Occipital lobe (tissue), 2 donors: ENCODE measurements around the gene SERTAD1. TPM values are rescaled to one million over a fixed set of nuclear protein-coding genes. Genes with fewer than 3 reads are reported as not detected.
"Not testable (repeated sequence)": the region's sequence is repeated elsewhere in the genome, so short reads cannot be mapped to it uniquely, and the experiment has no call there.

Experiments
- DNase-seq: peaks from one replicate; lab custom pipeline; 2025; lab: John Stamatoyannopoulos, UW
- total RNA-seq: library from RNA; depleted of rRNA; stranded (reverse); fragments of >200 nt; gene quantifications from one replicate; pipeline ENCODE4 v1.2.3, GENCODE V29; 2014

SERTAD1 gene
- total RNA-seq, 1 donor from 2014 or later: 2.8 TPM

DNA sequence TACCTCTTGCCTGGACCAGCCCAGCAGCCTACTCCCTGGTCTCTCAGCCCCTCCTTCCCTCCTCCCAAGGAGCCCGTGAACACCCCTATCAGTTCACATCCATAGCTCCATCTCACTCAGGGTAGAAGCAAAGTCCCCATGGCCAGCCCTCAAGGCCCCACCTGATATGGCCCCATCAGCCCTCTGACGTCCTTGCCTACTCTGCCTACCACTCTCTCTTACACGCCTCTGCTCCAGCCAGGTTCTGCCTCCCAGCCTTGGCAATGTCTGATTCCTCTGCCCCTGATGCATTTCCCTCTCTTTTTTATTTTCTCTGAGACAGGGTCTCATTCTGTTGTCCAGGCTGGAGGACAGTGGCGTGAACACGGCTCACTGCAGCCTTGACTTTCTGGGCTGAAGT is 26.2 kb upstream of the SERTAD1 start:
- no peak for DNase-seq

GRCh38 chr19:40450664-40451063 is 24.9 kb upstream of the SERTAD1 start:
- DNase-seq: no peak

GRCh38 chr19:40449506-40449905 is 23.7 kb upstream of the SERTAD1 start:
- no peak for DNase-seq

DNA sequence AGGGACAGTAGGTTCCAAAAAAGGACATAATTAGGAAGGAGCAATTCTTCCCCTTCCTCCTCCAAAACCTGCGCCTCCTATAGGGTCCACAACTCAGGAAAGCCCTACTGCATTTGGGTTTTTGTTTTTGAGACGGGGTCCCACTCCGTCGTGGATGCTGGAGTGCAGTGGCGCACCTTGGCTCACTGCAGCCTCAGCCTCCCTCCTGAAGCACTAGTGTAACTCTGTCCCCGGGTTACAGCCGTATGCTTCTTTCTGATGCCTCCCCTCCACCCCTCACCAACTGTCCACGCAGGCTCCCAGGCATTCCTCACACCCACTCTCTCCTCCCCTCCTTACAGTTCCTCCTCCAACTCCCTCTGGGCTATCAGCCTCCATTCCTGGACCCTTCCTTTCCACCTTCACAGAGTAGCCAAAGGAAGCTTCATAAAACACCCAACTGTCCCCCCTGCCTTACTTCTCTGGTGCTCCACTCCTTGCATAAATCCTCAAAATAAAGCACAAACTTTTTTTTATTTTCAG is 20.5 kb upstream of the SERTAD1 start:
- no peak for DNase-seq

DNA sequence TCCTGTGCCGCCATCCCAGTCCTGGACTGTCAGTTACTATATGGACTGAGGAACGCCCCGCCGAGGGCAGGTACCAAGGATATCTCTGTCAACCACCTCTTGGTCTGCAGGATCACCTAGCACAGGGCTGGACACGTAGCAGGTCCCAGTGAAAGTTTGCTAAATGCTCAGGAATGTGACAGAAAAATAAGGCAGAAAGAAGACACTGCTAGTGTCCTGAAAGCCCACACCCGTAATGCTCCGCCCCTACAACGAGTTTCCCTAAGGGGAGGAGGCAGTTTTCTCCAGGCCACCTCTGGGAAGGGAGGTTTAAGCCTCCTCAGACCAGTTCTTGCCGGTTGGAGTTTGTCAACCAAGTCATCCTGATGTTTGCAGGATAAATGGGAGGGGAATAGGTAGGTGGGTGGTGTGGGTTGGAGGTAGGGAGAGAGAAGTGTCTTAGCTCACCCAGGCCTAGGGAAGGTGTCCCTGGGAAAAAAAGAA is 20.0 kb upstream of the SERTAD1 start:
- no peak for DNase-seq

- no peak for DNase-seq
These were observed 19.1 kb upstream of the SERTAD1 start for GRCh38 chr19:40444825-40445312.

GRCh38 chr19:40444000-40444824 is 18.4 kb upstream of the SERTAD1 start, which contains the start of gene SERTAD3:
Gene SERTAD3 (minus strand): TSS chr19:40444335. CDS start chr19:40442080, 2,255 bp downstream.
- DNase-seq: peak; percentile 95

GRCh38 chr19:40443131-40443999 is 17.6 kb upstream of the SERTAD1 start:
- peak; percentile 98 for DNase-seq

DNA sequence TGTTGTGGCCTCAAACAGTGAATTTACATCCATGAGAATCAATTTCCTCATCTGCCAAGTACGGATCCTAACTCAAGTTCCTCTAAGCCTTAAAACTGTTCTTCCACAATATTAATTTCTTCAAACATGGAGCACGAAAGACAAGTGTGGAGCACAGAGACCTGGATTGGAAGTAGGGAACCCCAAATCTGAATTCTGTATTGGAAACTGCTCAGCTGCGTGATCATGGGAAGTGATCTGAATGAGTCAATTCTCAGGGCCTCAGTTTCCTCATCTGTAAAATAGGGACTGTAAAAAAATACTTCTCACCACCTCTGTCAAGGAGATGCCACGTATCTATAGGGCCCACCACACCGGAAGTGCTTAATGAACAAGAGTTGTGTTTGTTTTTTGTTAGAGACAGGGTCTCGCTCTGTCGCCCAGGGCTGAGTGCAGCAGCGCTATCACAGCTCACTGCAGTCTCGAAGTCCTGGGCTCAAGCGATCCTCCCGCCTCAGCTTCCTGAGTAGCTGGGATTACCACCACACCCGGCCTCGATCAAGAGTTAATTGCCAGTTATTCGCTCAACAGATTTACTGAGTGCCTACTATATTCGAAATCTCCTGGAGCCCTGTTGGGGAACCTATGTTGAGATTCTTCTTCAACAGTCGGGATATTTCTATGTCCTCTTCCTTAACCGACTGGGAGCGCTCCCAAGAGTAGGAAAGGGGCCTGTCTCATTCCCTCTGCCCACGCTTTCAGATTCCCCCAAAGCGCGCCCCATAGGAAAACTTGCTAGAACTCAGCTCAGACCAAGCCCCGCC is 16.7 kb upstream of the SERTAD1 start:
- DNase-seq: no peak

- no peak for DNase-seq
These were observed 16.0 kb upstream of the SERTAD1 start for GRCh38 chr19:40441719-40442253.

- DNase-seq: no peak
These were observed 12.5 kb upstream of the SERTAD1 start for GRCh38 chr19:40438284-40438683.

GRCh38 chr19:40433391-40434216 is 7.8 kb upstream of the SERTAD1 start:
- peak; percentile 66 for DNase-seq

- not testable (repeated sequence) for DNase-seq
These were observed 7.0 kb upstream of the SERTAD1 start for GRCh38 chr19:40432760-40433159.

DNA sequence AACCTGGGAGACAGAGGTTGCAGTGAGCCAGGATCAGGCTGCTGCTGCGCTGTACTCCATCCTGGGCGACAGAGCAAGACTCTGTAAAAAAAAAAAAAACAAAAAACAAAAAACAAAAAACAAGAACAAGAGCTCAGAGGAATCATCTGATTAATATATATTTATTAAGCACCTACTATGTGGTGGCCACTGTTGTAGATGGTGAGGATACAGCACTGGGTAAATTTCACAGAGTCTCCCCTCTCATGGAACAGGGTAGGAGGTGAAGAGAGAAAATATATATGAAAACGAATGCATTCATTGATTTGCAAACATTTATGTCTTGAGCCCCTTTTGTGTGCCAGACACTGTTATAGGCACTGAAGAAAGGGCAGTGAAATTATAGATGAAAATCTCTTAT is 5.9 kb upstream of the SERTAD1 start:
- DNase-seq: no peak

DNA sequence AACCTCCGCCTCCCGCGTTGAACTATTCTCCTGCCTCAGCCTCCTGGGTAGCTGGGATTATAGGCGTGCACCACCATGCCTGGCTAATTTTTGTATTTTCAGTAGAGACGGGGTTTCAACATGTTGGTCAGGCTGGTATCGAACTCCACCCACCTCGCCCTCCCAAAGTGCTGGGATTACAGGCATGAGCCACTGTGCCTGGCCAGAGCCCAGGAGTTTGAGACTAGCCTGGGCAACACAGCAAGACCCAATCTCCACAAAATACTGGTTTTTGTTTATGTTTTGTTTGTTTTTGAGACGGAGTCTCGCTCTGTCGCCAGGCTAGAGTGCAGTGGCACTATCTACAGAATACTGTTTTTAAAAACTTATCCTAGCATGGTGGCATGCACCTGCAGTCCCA is 4.5 kb upstream of the SERTAD1 start:
- not testable (repeated sequence) for DNase-seq

- not testable (repeated sequence) for DNase-seq
These were observed 2.4 kb upstream of the SERTAD1 start for GRCh38 chr19:40428197-40428596.

DNA sequence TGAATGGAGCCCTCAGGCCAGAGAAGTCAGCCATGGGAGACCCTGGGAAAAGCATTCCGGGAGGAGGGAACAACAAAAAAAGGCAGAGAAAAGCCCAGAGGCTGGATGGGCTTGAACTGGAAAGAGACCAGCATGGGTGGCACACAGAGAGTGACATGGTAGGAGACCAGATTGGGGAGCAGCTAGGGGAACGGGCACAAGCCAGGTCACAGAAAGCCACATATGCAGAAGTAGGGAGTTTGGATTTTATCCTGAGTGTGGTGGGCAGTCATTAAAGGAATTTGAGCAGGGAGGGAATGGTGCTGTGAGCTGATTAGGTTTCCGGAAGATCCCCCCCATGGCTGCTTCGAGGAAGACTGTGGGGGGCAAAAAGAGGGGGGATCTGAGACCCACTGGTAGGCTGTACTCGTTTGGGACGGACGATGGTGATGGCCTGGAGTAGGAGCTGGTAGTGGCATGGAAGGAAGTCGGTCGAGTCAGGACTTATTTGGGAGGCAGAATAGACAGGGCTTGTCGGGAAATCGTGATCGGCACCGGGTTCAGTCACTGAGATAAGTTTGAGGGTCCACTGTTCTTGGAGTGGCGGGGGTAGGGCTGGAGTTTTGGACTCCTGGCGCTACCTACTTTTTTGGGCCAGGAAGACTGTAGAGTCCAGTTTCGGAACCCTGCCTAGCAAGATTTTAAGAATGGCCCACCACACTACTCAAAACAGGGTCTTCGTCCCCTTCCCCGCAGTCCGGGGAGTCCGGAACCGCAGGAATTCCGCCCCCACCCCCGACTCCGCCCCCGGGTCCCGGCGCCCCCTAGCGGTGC is 949 bp downstream of the SERTAD1 start:
- no peak for DNase-seq

- no peak for DNase-seq
These were observed 1.9 kb downstream of the SERTAD1 start for GRCh38 chr19:40423938-40424337.
